A673 (cell line): ENCODE measurements around the gene LENEP.

Experiments used
- EZH2 ChIP-seq: fragments of 200-600 bp; sonication (generic); IDR thresholded peaks from 2 replicates; pipeline ENCODE4 v1.6.1; 2017; ENCODE audit warnings: borderline replicate concordance, low read depth, mild to moderate bottlenecking, mixed read lengths, antibody characterized with exemption, low read length; ENCODE audit not compliant: poor library complexity, severe bottlenecking
- TF ChIP-seq, protein P1 (sequence below): fragments of 300-800, 200-600 bp; sonication (generic); conservative IDR thresholded peaks from 2 replicates; pipeline ENCODE4 v1.5.1; 2017; ENCODE audit warnings: low read depth, mild to moderate bottlenecking, antibody characterized with exemption, low read length, moderate library complexity, mixed read lengths

DNA sequence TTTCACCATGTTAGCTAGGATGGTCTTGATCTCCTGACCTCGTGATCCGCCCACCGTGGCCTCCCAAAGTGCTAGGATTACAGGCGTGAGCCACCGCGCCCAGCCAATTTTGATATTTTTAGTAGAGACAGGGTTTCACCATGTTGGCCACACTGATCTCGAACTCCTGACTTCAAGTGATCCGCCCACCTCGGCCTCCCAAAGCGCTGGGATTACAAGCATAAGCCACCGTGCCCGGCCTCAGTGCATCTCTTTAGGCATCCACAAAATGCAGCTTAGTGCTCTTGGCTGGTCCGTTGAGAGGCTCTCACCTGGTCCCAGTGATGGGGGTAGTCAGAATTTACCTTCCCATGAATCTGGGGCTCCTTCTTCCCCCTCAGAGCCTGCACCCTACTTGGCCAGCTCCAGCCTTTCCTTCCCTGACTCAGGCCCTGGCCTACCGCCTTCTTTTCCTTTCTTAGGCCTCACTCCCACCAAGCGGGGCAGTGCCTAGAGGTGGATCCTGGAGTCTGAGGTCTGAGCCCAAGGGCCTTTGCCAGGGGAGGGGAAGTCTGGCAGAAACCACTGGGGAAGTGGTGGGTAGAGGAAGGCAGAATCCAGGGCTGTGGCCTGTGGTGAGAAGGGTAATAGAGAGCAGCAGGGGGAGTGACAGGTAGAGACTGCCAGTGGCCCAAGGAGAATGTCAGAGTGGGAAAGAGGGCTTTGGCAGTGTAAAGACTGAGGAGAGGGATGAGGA is 3.7 kb downstream of the LENEP start:
- TF ChIP-seq, protein P1, sequence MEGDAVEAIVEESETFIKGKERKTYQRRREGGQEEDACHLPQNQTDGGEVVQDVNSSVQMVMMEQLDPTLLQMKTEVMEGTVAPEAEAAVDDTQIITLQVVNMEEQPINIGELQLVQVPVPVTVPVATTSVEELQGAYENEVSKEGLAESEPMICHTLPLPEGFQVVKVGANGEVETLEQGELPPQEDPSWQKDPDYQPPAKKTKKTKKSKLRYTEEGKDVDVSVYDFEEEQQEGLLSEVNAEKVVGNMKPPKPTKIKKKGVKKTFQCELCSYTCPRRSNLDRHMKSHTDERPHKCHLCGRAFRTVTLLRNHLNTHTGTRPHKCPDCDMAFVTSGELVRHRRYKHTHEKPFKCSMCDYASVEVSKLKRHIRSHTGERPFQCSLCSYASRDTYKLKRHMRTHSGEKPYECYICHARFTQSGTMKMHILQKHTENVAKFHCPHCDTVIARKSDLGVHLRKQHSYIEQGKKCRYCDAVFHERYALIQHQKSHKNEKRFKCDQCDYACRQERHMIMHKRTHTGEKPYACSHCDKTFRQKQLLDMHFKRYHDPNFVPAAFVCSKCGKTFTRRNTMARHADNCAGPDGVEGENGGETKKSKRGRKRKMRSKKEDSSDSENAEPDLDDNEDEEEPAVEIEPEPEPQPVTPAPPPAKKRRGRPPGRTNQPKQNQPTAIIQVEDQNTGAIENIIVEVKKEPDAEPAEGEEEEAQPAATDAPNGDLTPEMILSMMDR: no peak
- no peak for TF ChIP-seq EZH2
